NOMO-1 treated with dmso at 0.1 percent for 144 hours (cell line): ENCODE data around the gene SNRPA1.
A peak's percentile ranks its signal among the peaks of the same experiment; 100 is the strongest.

Source experiments
- DNase-seq: peaks from one replicate; lab custom pipeline; 2025; ENCODE audit not compliant: unreplicated experiment; lab: John Stamatoyannopoulos, UW

SNRPA1 gene

GRCh38 chr15:101264911-101265641, 30.0 kb downstream of the SNRPA1 start:
- DNase-seq, result no peak

GRCh38 chr15:101264011-101264410, 31.0 kb downstream of the SNRPA1 start:
- DNase-seq, result no peak

GRCh38 chr15:101262551-101262950, 32.5 kb downstream of the SNRPA1 start:
- DNase-seq, result no peak

GRCh38 chr15:101258238-101259144, 36.6 kb downstream of the SNRPA1 start:
- peak; percentile 25 for DNase-seq

- DNase-seq, result peak; percentile 32
Observed at GRCh38 chr15:101256757-101257156, 38.3 kb downstream of the SNRPA1 start.

GRCh38 chr15:101255615-101256241, 39.3 kb downstream of the SNRPA1 start:
- no peak for DNase-seq

GRCh38 chr15:101255051-101255395, 40.0 kb downstream of the SNRPA1 start:
- no peak for DNase-seq

- no peak for DNase-seq
Observed at GRCh38 chr15:101254157-101255050, 40.6 kb downstream of the SNRPA1 start.

- DNase-seq, result no peak
Observed at GRCh38 chr15:101252836-101253235, 42.2 kb downstream of the SNRPA1 start.

GRCh38 chr15:101251830-101252820, 42.9 kb downstream of the SNRPA1 start, which contains the start of gene CHSY1:
Gene CHSY1 (minus strand): TSS chr15:101252048. CDS start chr15:101251456, 592 bp downstream.
- peak; percentile 91 for DNase-seq

GRCh38 chr15:101250873-101251829, 43.9 kb downstream of the SNRPA1 start:
- DNase-seq, result no peak

- DNase-seq, result no peak
Observed at GRCh38 chr15:101250341-101250831, 44.7 kb downstream of the SNRPA1 start.

GRCh38 chr15:101248274-101248673, 46.8 kb downstream of the SNRPA1 start:
- DNase-seq, result no peak

GRCh38 chr15:101246824-101247745, 48.0 kb downstream of the SNRPA1 start:
- DNase-seq, result no peak

- DNase-seq, result no peak
Observed at GRCh38 chr15:101246391-101246790, 48.7 kb downstream of the SNRPA1 start.

- DNase-seq, result no peak
Observed at GRCh38 chr15:101244889-101245668, 50.0 kb downstream of the SNRPA1 start.
